Measurements from ENCODE around the gene RUNX1.

The RUNX1 gene

DNA sequence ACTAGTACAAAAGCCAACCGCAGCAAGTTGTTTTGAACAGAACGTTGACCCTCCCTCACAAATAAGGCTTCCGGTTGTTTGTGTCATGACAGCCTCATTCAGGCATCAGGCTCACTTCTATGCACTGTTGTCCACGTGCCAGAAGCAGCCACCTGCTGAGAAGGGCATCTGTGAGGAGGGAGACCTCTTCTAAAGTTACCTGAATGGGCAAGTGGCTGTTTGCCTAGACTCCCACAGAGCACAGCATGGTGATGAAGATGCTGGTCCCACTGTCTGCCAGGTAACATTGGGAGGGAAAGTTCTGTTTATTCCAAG, 204.2 kb downstream of the RUNX1 start:
- no peak for DNase-seq

DNA sequence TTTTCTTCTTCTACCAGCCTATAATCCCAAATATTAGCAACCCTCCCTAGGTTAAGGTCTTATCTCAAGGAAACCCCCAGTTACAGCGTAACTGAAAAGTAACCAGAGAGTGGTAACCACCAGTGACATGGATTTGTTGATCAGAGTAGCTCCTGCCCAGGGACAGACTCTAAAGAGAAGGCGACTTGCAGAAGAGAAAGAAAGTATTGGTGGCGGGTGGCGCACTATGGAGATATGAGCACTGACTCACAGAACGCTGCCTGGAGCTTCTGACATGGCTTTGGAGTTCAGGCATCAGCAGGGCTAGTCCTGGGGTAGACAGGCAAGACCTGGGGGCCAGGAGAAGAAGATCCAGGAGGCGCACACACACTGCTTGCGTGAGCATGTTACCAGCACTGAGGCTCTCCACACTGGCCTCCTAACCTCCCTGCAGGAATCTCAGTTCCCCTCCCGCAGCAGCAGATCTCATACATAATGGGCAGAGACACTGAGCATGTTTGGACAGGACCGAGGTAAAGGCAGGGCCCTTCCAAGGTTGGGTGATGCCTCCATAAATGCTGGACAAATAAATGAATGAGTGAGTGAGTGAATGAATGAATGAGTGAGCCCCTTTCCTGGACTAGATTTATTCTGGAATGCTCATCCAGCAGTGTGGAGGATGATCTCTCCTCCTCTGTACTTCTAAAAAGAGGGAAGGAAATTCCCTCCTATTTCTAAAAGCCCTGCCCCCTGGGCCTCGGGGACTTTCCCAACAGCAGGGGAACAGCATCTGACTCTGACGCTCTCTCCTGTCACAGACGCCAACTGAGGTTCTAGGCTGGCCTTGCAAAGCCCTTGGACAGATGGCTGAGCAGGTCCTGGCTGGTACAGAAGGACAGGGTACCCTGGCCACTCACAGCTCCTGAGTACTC, 204.8 kb downstream of the RUNX1 start:
- no peak for DNase-seq

DNA sequence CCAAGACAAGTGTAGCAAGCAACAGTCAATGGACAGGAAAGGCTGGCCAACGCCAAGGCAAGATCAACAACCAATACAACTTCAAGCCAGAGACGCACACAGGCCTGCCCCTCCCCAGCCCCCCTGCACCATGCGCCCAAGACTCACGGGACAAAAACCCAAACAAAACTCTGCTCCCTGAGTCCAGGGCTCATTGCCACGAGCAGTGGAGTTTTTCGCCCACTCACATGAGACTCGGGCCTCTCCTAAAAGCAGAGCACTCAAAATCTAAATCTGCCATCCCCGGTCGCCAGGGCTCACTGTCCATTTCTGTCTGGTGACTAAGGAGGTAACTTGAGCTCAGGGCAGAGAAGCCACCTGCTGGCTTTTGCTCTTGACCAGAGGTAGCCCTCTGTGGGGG, 205.5 kb downstream of the RUNX1 start:
- no peak for DNase-seq

DNA sequence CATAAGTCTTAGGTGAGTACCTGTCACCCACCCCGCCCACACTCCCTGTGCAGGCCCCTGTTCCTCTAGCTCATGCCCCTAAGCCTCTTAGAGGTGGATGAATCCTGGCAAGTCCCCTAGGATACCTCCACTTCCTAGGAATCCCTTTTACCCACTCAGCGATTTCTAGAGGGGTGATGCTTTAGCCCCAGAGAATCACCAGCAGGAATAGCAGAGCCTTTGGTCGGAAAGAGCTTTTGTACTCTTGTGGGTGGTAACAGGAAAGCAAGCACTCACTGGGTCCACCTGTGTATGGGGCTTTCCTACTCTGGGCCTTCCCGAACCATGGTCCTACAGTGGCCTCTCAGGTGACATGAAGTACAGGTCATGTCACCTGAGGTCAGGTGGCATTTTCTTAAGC, 207.9 kb downstream of the RUNX1 start:
- no peak for DNase-seq

DNA sequence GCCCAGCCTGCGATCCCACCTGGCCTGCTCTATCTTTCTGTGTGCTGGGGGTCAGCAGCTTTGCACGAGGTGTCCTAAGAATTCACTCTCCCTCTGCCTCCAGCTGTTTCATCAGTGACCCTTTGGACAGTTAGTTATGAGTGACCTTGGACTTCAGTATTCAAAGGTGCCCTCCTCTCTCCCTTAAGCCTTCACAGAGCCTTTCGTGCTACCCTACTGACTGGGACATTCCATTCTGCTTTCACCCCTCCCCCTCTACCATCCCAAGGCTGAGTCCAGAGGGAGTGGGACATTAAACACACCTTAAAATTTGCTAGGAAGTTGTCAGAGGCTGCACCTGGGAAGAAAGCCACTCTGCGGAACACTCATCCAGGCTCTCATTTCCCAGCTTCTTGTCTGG, 208.4 kb downstream of the RUNX1 start:
- no peak for DNase-seq

DNA sequence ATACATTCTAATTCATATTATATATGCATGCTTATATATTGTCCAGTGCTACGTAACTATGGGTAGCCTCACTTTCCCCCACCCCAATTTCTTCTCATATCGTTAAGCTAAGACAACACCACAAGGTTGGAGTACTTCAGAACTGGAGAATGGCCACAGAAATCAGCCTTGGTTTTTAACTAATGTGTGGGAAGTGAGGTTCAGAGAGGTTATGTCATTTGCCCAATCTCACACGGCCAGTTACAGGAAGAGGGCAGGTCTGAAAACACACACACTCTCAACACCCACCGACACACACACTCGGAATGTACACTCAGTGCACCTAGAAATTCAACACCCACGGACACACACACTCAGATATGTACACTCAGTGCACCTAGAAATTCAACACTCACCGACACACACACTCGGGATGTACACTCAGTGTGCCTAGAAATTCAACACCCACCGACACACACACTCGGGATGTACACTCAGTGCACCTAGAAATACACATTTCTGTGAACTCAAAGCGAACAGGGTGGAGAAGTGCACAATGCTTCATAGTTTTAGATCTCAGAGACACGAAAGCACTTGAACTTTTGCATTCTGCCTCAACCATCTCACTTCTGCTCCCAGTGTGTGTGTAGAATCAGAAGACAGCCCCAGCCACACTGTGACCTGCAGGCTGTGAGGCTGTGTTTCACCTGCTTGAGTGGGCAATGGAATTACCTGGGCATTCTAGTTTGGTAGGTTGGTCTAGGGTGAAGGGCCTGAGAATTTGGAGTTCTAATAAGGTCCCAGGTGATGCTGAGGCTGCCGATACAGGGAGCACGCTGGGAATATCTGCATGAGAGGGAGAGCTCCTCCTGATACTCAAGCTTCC, 209.9 kb downstream of the RUNX1 start:
- no peak for DNase-seq

DNA sequence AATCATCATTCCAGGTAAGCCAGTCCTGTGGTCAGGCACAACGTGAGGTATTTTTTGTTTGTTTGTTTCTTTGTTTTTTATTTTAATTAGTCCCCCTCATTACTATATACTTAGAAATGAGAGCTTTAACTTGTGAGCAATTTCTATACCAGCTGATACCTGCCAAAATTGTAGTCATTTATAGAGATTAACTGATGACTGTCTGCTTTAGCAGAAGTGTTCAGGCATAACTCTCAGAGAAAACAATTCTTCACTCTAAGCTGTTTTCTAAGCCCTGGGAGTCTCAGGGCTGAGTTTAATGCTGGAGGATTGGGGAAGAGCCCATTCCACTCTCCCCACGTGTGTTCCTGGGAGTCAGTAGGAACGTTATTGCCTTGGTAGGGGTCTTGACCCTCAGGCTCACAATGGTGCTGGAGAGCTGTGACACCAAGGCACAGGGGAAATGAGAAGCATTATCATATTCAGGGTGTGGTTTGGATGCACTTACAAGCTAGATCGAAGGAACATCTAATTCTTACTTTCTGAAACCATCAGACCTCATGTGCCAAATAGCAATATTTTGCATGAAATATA, 212.1 kb downstream of the RUNX1 start:
- no peak for DNase-seq

DNA sequence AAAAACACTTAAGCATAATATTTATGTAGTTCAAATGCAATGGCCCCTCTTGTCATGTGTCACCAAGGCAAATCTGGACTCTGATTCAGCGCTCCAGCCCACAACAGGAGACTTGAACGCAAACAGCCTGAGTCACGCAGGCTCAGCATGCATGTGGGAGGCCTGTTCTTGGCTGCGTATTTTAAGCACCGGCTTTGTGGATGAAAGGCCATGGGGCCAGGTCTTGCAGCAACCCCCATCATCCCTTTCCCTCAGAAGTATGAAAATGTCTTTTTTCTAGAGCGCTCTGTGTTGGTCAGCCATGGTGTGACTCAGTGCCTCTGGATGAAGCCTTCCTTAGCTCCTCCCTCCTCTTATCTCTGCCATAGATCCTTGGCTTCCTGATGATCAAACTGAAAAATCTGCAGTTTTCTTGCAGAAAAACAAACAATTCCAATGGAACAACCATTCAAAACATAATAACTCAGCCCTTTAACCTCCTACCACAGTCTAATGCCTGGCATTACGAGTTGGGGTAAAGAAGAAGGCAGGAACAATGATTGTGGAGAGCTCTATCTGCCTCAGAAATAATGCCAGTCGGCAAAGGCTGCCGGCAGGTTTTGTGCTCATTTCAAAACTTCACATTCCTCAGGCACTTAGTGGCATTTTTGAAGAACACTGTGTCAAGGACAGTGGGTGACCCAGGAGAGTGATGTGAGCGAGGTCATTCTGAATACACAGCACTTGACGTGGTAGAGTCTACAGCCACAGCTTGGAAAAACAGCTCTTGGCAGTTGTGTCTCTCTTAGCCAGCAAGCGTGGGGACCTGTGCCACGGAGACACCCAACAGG, 212.8 kb downstream of the RUNX1 start:
- DNase-seq: no peak

DNA sequence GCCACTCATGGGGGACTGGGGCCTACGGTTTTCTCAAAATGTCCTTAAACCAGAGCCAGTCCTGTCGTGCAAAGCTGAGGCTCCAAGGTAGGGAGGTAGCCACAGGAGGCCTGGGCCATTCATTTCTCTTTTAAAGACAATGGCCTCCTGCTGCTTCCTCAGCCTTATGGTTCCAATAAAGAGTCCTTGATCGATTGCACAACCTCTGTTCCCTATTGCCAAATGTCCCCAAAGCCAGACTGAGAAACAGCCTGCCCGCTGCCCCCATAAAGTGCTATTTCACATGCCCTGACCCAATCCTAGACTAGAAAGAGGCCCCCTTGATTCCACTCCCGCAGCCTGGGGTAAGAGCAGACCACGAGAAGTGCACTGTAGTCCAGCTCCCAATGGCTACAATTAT, 213.6 kb downstream of the RUNX1 start:
- DNase-seq: no peak

DNA sequence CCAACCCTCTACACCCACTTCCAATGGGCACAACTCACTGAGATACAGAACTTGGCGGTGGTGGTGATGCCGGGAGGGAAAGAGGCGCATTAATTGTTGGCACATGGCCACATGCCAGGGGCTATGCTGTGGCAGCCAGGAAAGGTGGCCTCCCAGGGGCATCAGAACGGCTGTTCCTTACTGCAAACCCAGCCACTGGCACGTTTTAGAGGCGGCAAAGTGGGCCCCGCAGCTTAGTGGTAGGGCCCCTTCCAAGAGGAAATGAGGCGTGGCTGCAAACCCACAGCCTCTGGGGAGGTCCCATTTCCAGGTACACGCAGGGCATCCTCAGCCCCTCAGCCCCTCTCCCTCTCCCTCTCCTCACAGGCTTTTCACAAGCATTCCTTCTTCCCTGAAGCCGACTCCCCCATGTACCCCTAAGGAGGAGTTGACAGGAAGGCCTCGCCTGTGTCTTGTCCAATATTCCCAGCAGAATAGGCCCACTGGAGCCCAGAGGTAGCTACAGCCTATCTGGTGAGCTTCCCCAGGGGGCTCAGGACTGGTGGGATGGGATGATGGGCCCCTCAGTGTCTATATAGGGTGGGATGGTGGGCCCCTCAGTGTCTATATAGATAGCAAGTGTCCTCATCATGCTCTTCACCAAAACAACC, 214.1 kb downstream of the RUNX1 start:
- no peak for DNase-seq

DNA sequence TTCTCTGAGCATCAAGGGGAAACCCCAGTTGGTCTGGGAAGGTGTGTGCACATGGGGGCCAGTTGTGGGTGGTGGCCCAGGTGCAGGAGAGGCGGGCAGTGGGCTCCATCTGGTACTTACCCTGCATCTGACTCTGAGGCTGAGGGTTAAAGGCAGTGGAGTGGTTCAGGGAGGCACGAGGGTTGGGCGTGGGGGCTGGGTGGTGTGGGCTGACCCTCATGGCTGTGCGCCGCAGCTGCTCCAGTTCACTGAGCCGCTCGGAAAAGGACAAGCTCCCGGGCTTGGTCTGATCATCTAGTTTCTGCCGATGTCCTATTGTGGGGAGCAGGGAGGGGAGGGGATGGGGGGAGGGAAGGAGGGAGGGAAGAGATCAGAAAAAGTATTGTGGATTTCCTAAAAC, 214.8 kb downstream of the RUNX1 start:
- no peak for DNase-seq

DNA sequence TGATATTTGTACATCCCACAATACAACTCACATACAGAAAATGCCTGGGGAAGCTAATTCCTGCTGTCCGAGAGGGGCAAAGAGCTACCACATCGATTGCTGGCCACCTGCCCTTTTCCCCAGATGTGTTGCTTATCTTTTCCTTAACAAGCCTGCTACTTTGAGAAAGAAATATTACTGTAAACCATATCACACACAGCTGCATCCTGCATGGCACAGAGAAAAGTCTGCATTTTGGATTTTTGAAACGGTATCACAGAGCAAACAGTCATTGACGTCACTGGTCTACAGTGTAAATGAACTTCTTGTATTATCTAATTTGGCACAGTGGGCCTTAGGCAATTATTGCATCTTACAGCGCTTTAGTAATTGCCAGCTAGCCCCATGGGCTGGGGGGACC, 215.6 kb downstream of the RUNX1 start:
- DNase-seq: no peak

DNA sequence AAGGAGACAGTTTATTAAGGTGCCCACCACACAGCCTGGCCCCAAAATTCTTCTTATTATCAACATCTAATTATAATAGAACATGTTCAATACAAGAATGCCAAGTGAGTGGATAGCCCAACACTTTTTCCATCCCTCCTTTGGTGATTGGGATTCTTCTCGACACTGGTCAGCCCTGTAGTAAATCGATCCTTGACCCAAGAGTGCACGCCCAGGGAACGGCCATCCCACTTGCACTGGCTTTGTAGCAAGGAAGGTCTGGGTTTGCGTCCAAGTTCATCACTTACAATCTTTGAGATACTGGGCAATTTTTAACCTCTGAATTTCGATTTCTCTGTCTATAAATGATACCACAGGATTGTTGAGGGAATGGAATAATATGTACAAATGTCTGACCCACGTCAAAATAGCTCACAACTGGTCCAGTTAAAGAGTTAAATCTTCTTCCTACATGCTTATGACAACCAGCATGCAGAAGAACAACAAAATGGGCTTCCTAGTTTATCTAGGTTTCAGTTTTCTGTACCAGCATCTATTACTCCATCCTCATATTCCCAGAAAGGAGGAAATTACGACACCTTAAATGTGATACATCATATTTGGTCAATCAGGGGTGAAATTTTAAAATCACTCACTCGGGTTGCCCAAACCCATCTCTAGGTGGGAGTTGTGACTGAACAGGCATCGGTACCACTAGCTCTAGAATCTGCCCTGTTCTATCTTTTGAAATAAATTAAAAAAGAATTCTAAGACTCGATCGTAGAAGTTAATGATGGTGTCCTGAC, 218.5 kb downstream of the RUNX1 start:
- DNase-seq: no peak

DNA sequence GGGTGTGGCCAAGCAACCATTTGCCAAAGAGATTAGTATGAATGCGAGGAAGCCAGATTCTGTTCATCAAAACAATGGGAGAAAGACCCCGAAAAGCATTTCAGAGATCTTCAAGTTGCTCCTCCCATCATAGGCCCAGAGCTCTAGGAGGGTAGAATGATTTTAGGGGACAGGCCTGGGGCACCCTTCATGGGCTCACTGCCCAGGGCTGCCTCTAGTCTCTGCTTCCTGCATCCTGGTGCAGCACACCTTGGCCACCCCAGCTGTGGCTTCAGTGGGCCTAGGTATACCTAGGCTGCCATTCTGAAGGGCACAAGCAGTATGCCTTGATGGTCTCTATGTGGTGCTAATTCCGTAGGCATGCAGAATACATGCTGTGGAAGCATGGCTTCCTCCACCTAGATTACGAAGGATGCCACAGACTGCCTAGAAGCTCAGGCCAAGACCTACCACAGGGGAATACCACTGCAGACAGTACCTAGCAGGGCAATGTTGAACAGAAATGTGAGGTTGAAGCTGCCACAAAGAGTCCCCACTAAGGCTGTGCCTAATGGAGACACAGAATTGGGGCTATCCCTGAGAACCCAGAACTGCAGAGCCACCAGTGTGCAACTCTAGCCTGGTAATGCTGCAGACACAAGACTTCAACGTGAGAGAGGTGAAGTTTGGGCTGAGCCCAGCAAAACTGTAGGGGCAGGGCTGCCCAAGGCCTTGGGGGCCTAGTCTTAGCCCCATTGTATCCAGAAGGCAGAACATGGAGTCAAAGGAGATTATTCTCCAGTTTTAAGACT, 221.5 kb downstream of the RUNX1 start:
- DNase-seq: no peak

DNA sequence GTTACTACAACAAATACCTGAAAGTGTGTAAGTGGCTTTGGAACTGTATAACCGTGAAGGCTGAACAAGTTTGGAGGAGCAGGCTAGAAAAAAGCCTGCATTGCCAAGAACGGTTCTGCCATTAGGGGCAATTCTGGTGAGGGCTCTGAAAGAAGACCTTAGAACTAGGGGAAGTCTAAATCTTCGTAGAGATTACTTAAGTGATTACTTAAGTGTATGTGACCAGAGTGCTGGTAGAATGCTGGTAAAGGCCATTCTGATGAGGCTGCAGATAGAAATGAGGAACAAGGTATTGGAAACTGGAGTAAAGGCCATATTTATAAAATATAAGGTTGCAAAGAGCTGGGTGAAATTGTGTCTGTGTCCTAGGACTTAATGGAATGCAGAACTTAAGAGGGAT, 222.3 kb downstream of the RUNX1 start:
- no peak for DNase-seq

DNA sequence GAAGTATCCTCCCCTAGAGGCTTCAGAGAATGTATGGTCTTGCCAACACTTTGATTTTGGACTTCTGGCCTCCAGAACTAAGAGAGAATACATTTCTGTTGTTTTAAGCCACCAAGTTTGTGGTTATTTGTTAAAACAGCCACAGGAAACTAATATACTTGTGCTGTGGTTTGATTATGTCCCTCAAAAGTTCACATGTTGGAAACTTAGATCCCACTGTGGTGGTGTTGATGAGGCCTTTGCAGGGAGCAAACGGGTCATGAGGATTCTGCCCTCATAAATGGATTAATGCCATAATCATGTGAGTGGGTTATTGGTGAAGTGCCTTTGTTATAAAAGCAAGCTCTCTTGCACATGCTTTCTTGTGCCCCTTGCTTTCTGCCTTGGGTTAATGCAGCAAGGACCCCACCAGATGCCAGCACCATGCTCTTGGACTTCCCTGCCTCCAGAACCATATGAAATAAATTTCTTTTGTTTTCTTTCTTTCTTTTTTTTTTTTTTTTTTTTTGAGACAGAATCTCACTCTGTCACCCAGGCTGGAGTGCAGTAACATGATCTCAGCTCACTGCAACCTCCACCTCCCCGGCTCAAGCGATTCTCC, 223.1 kb downstream of the RUNX1 start:
- no peak for DNase-seq

DNA sequence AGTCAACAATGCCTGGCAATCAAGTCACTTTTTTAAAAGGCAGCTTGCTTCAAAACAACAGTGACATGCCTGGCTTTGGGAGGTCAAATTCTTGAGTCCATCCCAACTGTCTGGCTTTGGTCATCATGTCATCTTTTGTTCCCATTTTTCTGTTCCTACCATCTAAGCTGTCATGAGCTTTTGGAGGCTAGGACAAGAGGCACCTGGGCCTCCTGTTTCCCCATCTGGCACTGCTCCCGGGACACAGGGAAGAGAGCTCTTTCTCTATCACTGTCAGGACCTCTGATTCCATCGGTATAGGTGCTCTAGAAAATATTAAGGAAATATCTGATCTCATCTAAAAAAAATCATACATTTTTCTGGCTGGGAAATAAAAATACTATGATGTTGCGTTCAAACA, 224.0 kb downstream of the RUNX1 start:
- no peak for DNase-seq

DNA sequence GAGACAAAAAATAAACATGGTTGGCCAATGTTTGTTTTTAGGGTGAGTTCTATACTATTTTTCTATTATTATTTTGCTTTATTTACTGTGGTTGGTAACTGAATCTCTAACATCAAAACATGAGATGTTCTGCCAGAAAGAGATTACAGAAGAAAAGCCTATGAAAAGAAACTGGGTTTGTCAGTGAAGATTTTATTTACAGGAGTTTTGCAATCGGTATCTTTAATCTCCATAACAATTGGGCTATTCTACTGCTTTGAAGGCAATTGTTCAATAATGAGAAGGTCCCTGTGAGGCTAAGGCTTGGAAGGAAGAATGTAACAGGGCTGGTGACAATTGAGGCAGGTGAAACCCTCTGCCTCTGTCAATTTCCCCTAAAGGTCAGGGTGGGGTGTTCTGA, 224.8 kb downstream of the RUNX1 start:
- DNase-seq: no peak

DNA sequence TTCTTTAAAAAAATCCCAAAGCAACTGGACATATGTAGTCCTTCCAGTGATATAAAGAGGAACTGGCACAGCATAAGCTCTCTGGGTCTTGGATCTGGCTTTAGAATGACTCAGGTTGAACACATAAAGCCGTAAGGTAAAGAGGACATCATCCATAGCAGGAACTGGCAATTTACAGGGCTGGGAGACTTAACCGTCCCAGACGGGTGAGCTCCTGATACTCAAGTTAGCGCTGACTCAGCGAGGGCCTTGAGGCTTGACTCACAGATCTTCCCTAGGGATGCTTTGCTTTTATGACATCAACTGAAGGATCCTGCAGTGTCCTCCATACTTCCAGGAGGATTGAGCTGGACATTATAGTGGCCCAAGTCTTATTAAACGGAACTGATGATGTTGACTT, 226.2 kb downstream of the RUNX1 start:
- DNase-seq: no peak

DNA sequence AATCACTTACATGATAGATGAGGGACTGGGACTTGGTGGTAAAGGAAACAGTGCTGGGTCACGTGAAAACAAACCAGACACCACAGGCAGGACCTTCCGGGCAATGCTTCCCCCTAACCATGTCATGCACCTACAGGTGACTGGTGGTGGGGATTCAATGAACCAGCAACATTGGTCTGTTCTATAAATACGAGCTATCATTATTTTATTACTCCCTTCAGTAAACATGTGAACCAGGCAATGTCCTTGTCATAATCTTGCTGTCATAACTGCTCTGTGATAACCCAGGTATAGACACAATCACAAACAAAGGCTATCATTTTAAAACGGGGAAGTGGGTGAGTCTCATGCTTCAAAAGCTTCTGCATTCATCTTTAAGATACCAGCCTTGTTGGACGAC, 226.9 kb downstream of the RUNX1 start:
- DNase-seq: no peak
